Spleen (tissue), 11 donors: Measurements from ENCODE around the gene SGK2. TPM values are rescaled to one million over a fixed set of nuclear protein-coding genes. Genes with fewer than 3 reads are reported as not detected.
"Not testable (repeated sequence)": the region's sequence is repeated elsewhere in the genome, so short reads cannot be mapped to it uniquely, and the experiment has no call there.

Experiments used
- DNase-seq: peaks from one replicate; pipeline ENCODE4 v3.0.0-alpha.2; 2020
- H3K27ac ChIP-seq, 8 donors: fragments of 200-600 bp; sonication (generic) in 7 of 8; 1 replicate in 4 of 8; 2 replicates in 4 of 8; pipeline versions ENCODE4 v1.5.0 to v1.8.0; 2016 to 2021; ENCODE audit warnings: inconsistent platforms in 4 of 8, mild to moderate bottlenecking in 4 of 8, moderate library complexity in 1 of 8
- H3K27me3 ChIP-seq, 7 donors: fragments of 200-600 bp; sonication (generic) in 6 of 7; replicated peaks in 1 of 7; 1 replicate in 4 of 7; 2 replicates in 3 of 7; pipeline versions ENCODE4 v1.5.0 to v1.8.0; 2016 to 2021; ENCODE audit warnings: inconsistent platforms in 3 of 7, mild to moderate bottlenecking in 1 of 7
- H3K36me3 ChIP-seq, 6 donors: fragments of 200-600 bp; sonication (generic) in 5 of 6; 1 replicate in 4 of 6; 2 replicates in 2 of 6; pipeline versions ENCODE4 v1.5.0 to v1.8.0; 2016 to 2021; ENCODE audit warnings: inconsistent platforms in 2 of 6
- H3K4me1 ChIP-seq, 6 donors: fragments of 200-600 bp; sonication (generic) in 5 of 6; 1 replicate in 3 of 6; 2 replicates in 3 of 6; pipeline versions ENCODE4 v1.5.0 to v1.8.0; 2016 to 2021; ENCODE audit warnings: inconsistent platforms in 3 of 6
- H3K4me3 ChIP-seq, 8 donors: fragments of 200-600 bp; sonication (generic) in 7 of 8; 1 replicate in 4 of 8; 2 replicates in 4 of 8; pipeline versions ENCODE4 v1.5.0 to v1.8.0; 2016 to 2021; ENCODE audit warnings: inconsistent platforms in 4 of 8, mild to moderate bottlenecking in 4 of 8, moderate library complexity in 2 of 8
- H3K9me3 ChIP-seq, 8 donors: fragments of 200-600 bp; sonication (generic) in 7 of 8; 1 replicate in 4 of 8; 2 replicates in 4 of 8; pipeline versions ENCODE4 v1.5.0 to v1.8.0; 2016 to 2021; ENCODE audit warnings: inconsistent platforms in 4 of 8
- CTCF ChIP-seq, 11 experiments: fragments of 200-600 bp in 7 of 11; fragments of 450-650 bp in 4 of 11; sonication (generic) in 4 of 11; IDR thresholded peaks in 8 of 11; conservative IDR thresholded peaks in 3 of 11; 1 replicate in 7 of 11; 2 replicates in 4 of 11; pipeline versions ENCODE4 v1.4.0 to v1.8.0; 2016 to 2021; ENCODE audit warnings: antibody characterized with exemption in 11 of 11, inconsistent platforms in 4 of 11, mild to moderate bottlenecking in 1 of 11
- POLR2A ChIP-seq, 3 donors: fragments of 450-650 bp; IDR thresholded peaks; one replicate each; pipeline ENCODE4 v1.5.1; 2017; ENCODE audit warnings: antibody characterized with exemption in 3 of 3, mild to moderate bottlenecking in 1 of 3
- POLR2AphosphoS5 ChIP-seq, 3 donors: sonication (generic); formaldehyde crosslinking; IDR thresholded peaks; one replicate each; pipeline ENCODE4 v1.5.1; 2017; ENCODE audit warnings: antibody characterized with exemption in 3 of 3
- WGBS, 5 donors: extraction: QIAGEN DNeasy Blood & Tissue Kit in 3 of 5; methylation state at CpG; one replicate each; pipeline versions ENCODE4 v1.1.5 to v1.1.7; 2013 to 2018; 5-methylcytosine and 5-hydroxymethylcytosine counted together
- intact Hi-C: fragments of 100-400 bp; cut with DNase I; formaldehyde crosslinking; loops from one replicate; pipeline ENCODE4 v1.15.0; 2023; ENCODE audit warnings: low total_unique reads
- polyA plus RNA-seq, 3 donors: library from polyadenylated mRNA; stranded (reverse); fragments of 200-250 nt; gene quantifications; one replicate each; pipeline ENCODE4 v1.2.1, GENCODE V29; 2013
- total RNA-seq, 7 donors: library from RNA; depleted of rRNA in 3 of 7; stranded (reverse); fragments of >200 nt in 3 of 7; fragmentation: NEBNext Ultra II Directional in 4 of 7; extraction: Animal tissue kit (Norgen Biotek cat#: 25700) in 4 of 7; gene quantifications; one replicate each; pipeline versions ENCODE4 v1.1.0 to v1.2.1, GENCODE V29; 2016 to 2021
- donor health status: healthy with polysubstance abuse.
- donor health status: DM: no; HTN: no; CAD: no; lungs with moderate emphysema.
- donor health status: DM: no; HTN: no; CAD: no.
- donor health status: Bipolar disorder and iron deficiency.
- donor health status: healthy.
- donor health status: DM: no; HTN: no; CAD: no.
- donor health status: DM: yes; HTN: yes; CAD: no.

The SGK2 gene
- total and polyA plus RNA-seq, 10 donors: 0.50 to 3.1 (median 0.99) TPM

GRCh38 chr20:43590036-43590391 lies 31.2 kb downstream of the SGK2 start:
- Histone ChIP-seq H3K4me3 (peak overlapping the region; percentile 72 to 99 (median 87)), H3K36me3 (peaks cover 0 to 7% (median 6%) of the 10 kb centered on the region in 6 donors), H3K27ac (peak overlapping the region; percentile 77 to 94 (median 92)), H3K27me3 (no peaks in the 10 kb centered on the region), H3K4me1 (peaks cover 9 to 29% (median 22%) of the 10 kb centered on the region in 6 donors), H3K9me3 (no peaks in the 10 kb centered on the region)
- no peak for TF ChIP-seq POLR2AphosphoS5 (IDR thresholded peaks at IDR 0.05)
- TF ChIP-seq CTCF (IDR thresholded peaks at IDR 0.05 in 8 of 11, conservative IDR thresholded peaks at IDR 0.05 in 3 of 11): no peak
- TF ChIP-seq POLR2A (IDR thresholded peaks at IDR 0.05): no peak
- intact Hi-C loops: no loop called here
- no peak for DNase-seq
- WGBS, 5 donors: 23 to 35% (median 30%) methylated on average over 8 to 9 of the region's 9 CpGs

GRCh38 chr20:43590392-43591303 lies 31.8 kb downstream of the SGK2 start, which contains the start of gene IFT52:
IFT52 (plus strand) TSS chr20:43590937; CDS start chr20:43594699, 3,762 bp downstream.
- H3K4me3 ChIP-seq: peak within 1 kb of the TSS; percentile 72 to 99 (median 87)
- peak; percentile 98 for DNase-seq
- WGBS, 5 donors: 0% methylated on average over 47 to 68 of the region's 68 CpGs
- H3K4me1 ChIP-seq: peaks cover 9 to 29% (median 22%) of the 10 kb centered on the region in 6 donors
- peaks cover 0 to 13% (median 12%) of the 10 kb centered on the region in 6 donors for H3K36me3 ChIP-seq
- intact Hi-C loops: no loop called here
- H3K9me3 ChIP-seq: no peaks in the 10 kb centered on the region
- peak in 2 of 11 experiments; percentile 4 to 15 for TF ChIP-seq CTCF (IDR thresholded peaks at IDR 0.05 in 8 of 11, conservative IDR thresholded peaks at IDR 0.05 in 3 of 11)
- peak in 2 of 3 donors; percentile 14 to 19 for TF ChIP-seq POLR2A (IDR thresholded peaks at IDR 0.05)
- peak; percentile 91 to 92 (median 91) for TF ChIP-seq POLR2AphosphoS5 (IDR thresholded peaks at IDR 0.05)
- H3K27ac ChIP-seq: peak within 1 kb of the TSS; percentile 77 to 94 (median 92)
- H3K27me3 ChIP-seq: no peaks in the 10 kb centered on the region

GRCh38 chr20:43601960-43602359 lies 43.1 kb downstream of the SGK2 start:
- 85 to 90% (median 88%) methylated on average over 8 of the region's 8 CpGs for WGBS, 5 donors
- peaks cover 3 to 90% (median 55%) of the 10 kb centered on the region in 6 donors for H3K36me3 ChIP-seq
- H3K4me1 ChIP-seq, H3K4me3 ChIP-seq, H3K9me3 ChIP-seq, intact Hi-C loops, DNase-seq, H3K27me3 ChIP-seq, H3K27ac ChIP-seq: not testable (repeated sequence)

- no peak for DNase-seq
- no peaks in the 10 kb centered on the region for H3K27me3 ChIP-seq
- no peaks in the 10 kb centered on the region for H3K4me1 ChIP-seq
- TF ChIP-seq CTCF (IDR thresholded peaks at IDR 0.05 in 8 of 11, conservative IDR thresholded peaks at IDR 0.05 in 3 of 11) (no peak), POLR2AphosphoS5 (IDR thresholded peaks at IDR 0.05) (no peak), POLR2A (IDR thresholded peaks at IDR 0.05) (no peak)
- 60 to 73% (median 67%) methylated on average over 1 of the region's 1 CpG for WGBS, 5 donors
- no peaks in the 10 kb centered on the region for H3K9me3 ChIP-seq
- intact Hi-C loops: no loop called here
- H3K36me3 ChIP-seq: peaks cover 3 to 90% (median 43%) of the 10 kb centered on the region in 6 donors
- H3K4me3 ChIP-seq: no peak overlapping the region
- H3K27ac ChIP-seq: no peak overlapping the region
These were observed 44.3 kb downstream of the SGK2 start for GRCh38 chr20:43603124-43603523.
